NCI-H524 (cell line): ENCODE results near the gene MACROD1.

Experiments
- DNase-seq, 2 experiments: peaks; one replicate each; lab custom pipeline; 2025; lab: John Stamatoyannopoulos, UW

The MACROD1 gene

DNA sequence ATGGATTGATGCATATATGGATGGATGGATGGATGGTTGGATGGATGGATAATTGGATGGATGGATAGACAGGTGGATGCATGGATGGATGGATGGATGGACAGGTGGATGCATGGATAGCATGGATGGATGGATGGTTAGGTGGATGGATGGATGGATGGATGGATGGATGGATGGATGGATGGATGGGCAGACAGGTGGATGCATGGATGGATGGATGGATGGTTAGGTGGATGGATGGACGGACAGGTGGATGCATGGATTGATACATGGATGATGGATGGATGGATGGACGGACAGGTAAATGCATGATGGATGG, 52.5 kb downstream of the MACROD1 start:
- DNase-seq = no peak

DNA sequence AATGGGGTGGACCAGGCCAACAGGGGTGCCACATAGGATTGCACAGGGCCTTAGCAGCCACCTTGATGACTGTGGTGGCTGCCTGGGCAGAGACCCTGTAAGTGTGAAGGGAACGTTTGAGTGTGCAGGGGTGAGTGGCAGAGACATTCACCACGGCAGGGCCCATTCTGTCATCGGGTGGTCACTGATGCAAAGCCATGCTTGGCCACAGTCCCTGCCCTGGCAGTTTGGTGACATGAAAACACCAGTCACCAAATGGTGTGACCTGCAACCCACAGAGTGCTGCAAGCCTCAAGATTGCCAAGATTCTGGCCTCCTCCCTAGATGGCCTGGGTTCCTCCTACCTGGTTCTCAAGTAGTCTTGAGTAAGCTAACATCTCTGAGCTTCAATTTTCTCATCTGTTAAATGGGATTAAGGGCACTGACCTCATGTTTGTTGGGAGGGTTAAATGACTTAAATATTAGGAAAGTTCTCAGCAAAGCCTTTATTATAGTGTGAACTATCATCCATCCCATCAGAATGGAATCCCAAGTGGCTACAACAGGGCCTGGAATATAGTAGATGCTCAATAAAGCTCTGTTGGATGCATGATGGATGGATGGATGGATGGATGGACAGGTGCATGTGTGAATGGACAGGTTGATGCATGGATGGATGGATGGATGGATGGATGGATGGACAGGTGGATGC, 53.0 kb downstream of the MACROD1 start:
- DNase-seq = no peak

DNA sequence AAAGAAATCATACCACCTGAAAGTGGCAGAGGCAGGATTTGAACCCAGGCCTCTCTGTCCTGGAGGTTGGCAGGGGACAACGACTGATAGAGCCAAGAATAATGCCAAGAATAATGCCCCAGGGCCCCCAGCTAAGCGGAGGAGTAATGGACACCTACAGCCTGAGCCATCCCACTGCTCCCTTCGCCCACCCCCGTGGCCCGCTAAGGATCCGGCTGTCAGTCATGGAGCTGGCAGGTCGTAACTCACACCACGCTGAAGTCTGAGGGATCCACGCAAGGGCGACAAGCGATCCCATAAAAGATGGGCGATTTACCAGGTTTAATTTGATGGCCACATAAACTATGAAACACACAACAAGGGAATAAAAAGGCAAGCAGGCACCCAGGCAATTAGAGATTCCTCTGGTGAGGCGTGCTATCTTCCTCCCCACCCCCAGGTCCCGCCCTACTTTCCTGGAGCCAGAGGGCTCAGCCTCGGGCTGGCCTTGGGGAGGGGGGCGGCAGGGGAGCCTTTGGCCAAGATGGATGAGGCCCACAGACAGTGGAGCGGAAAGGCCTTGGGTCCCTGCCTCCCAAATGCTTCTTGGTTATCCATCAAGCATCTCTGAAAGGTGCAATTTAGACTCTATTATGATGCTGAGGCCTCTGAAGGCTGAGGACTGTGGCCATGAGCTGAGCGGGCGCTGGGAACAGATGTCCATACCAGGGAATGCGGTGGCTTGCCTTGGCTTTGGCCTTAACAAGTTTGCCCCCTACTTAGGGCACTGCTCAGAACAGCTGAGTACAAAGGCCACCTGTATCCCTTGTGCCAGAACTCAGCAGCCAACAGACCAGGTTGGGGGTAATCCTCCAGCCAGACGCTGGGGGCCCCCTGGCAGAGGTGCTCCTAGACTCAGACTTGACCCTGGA, 55.2 kb downstream of the MACROD1 start:
- DNase-seq = no peak

DNA sequence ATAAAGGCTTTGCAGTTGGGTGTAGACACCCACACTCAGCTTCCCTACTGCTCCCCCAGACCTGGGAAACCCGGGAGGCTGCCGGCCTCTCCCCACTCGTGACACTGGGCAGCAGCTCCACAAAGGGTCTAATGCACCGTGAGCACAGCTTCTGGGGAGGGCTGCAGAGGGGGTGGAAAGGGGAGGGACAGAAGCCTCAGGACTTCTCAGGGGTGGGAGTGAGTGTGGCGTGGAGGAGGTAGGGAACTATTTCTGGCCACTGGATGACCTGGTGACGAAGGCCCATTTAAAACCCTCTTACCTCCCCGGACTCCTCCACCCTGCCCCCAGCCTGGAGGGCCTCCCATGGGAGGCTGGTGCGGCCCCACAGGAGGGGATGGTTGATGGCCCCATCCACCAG, 56.6 kb downstream of the MACROD1 start:
- no peak for DNase-seq

DNA sequence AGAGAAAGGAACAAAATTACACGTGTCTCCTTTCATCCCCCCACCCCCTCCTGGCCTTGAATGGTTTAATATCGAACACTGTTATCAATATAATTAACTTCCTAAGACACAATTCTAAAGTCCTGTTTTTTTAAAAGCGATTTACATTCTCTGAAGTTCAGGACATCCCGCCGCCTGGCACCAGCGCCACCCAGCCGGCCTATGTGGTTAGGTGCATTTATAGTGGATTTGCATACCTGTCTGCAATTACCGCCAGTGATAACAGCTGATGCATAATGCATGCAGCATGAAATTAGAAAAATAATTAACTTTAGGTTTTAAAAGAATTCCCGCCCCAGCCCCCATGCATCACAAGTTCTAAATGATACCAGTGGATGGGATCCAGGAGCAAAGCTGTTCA, 58.6 kb downstream of the MACROD1 start:
- no peak for DNase-seq

DNA sequence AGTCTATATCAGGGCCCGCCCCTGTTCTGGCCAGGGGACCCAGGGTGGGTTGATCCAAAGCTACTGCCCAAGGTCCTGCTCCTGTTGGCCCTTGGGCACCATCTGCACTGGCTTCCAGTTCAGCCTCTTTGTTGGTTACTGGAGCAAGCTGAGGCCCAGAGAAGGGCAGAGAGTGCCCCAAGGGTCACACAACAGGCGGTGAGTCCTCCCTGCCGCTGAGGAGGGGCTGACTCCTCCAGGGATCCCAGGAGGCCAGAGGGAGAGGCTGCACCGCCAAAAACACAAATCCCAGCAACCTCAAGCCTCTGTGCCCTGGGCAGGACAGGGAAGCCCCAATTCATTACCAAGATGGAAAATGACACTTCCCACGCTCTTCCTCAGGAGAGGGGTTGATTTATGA, 61.3 kb downstream of the MACROD1 start:
- DNase-seq = no peak

DNA sequence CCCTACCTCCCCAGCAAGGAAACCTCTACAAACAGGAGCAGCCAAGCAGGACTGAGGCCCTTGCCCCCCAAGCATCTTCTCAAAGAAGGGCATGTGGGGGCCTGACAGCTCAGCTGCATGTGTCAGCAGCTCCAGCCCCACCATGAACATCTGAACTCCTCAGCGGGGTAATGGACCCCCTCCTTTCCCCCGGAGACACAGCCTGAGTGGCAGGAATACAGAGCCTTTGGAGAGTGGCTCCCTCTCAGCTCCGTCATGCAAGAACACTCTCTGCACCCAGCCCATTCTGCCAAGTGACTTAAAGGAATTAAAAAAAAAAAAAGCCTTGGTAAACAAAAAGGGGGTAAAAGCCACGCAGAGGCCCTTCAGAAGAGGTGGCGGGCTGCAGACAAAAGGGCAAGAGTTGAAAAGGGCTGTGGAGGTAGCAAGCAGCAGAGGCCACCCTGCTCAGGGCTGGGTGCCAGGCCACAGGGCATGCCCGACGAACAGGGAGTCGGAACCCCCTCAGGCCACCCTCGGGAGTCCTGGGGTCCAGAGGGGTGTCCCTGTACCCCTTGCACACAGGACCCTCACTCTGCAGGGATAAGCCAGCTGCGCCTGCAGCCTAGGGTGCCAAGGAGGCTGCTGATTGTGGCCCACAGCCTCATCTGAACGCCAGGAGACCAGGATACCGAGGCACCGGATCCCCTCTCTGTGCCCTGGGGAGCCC, 62.5 kb downstream of the MACROD1 start:
- peak; percentile 20 to 65 for DNase-seq

DNA sequence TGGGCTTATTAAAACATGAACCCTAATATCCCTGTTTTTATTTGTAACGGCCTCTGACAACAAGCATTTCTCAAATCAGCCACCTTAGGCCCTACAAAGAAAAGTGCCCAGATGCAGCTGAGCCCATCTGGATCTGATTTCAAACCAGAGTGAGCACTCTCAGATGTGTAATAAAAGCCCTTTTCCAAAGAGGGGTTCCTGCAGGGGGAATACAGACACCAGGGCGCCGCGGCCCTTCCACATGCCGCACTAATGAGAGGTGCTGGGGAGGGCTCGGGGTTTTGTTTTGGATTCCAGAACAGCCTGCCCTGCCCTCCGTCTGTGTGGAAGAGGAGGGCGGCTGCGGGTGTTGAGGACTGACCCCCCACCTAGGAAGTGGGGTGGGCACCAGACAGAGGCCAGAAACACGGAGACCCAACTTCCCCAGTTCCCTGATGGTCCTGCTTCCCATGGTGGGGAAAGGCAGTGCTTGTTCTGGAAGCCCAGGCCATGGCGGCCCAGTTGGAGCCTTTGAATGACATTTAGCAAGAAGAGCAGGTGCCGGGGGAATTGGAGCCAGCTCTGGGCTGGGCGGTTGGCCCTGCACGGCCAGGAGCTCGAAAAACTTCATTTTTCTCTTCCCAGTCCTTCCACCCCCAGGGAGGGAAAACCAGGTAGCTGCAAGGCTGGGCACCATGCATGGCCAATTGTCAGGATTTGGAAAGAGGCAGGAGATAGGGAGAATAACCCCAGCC, 63.7 kb downstream of the MACROD1 start:
- DNase-seq = peak; percentile 67 to 79

DNA sequence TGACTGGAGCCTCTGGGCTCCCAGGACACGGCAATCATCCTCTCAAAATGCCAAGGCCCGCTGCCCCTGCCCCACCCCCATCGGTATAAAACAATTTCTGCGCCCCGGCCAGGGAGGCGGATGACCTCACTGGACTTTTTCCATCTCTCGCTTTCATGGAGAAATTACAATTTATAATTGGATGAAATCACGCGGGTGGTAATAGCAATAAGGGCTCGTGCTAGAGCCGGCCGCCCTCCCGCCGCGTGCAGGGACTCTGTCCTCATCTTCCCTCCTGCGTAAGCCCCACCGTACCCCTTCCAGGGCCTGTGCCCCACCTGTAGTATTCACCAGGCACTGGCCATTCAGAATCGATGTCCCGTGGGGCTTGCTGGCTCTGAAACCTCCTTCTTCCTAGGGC, 64.5 kb downstream of the MACROD1 start:
- DNase-seq = no peak

DNA sequence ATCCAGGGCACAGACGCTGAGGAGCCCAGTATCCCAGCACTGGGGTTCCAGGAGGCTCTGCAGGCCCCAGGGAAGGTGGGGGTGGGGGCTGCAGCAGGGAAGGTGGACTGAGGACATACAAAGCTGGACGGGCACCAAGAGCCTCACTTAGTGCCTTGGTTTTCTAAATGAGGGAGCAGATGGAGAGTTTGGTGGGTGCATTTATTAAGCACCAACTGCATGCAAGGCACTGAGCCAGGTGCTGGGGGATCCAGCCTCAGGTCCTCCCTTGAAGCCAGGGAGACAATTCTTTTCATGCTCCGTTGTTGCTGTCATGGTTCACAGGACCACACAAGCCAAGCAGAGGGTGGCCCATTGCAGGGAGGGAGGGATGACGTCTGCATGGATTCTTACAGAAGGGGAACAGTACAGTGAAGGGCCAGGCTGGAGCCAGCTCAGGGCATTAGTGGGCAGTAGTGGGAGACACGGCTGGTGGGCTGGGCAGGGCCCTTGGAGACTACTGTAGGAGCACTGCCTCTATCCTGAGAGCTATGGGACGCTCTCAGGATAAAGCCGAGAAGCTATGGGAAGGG, 65.0 kb downstream of the MACROD1 start:
- no peak for DNase-seq

DNA sequence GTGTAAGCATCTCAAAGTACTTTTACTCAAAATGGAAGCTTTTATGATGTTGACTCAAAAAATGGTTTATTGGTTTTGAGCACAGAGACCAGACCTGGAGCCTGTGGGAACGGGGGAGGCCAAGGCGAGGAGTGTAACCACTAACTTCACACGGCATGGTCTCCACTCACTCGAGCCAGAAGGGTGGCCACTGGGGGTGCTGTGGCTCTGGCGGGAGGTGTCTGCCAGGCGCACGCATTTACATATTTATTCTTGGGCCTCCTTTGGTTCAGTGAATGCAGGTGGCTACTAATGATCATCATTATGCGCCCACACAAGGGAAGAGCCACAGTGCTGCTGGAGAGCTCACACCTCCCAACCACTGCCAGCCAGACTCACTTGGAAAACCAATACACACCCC, 65.6 kb downstream of the MACROD1 start:
- no peak for DNase-seq

DNA sequence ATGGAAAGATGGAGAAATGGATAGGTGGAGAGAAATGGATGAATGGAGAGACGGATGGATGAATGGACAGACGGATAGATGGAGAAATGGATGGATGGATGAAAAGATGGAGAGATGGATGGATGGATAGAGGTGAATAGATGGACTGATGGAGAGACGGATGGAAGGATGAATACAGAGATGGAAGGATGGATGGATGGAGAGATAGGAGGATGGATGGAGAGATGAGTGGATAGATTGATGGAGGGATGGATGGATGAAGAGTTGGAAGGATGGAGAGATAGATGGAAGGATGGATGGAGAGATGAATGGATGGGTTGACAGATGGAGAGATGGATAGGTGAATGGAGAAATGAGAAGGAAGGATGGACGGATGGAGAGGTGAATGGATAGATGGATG, 66.5 kb downstream of the MACROD1 start:
- no peak for DNase-seq

DNA sequence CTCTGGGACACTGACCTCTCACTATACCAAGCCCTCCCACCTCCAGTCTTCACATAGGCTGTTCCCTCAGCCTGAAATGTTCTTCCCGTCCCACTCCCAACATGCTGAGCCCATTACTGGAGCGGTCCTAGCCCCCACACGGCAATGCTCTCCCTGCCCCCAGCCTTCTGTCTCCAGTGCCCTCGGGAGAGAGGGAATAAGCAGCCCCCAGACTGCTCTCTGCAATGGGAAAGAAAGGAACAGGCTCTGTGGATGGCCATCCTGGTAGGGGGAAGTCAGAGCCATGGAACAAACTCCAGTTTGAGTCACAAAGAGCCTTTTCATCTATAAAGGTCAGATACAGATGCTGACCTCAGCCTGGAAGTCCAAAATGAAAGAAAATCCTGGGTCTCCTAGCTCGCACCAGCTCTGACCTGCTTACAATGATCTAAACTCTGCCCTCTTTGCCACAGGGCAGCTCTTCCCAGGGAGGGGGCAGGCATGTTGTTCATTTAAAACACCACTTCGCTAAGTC, 67.5 kb downstream of the MACROD1 start:
- DNase-seq = no peak

DNA sequence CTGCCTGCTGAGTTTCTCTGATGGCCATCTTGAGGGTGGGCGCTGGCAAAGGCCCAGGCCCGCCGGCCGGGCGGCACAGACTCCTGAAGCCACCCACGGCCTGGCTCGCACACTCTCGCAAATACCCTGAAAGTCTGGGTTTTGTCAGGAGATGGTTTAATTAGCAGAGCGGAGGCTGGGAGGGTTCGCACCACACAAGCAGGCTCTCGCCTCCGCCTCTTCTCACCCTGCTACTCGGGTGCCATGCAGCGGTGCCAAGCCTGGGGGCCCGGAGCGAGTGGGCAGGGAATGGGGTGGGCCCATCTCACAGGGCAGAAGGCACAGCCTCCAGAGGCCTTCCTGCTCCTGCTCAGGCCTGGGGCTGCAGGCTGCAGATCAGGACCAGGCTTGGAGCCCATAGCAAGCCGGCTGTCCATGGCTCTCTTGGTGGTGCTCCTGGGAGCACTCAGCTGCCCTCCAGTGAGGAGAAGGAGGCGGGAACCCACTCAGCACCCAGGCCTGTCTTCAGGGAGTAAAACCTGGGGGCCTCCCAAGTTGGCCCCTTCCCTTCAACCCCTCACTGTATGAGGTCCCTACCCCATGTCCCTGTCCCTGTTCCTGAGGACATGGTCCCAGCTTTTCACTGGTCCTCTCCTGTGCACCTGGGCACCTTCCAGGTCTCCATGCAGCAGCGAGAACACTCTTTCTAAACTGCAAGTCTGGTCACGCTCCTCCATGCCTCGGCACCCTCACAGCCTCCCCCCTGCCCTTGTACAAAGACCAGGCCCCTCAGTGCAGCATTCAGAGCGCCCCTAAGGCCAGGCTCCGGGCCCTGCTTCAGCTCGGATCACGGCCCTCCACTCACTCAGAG, 68.2 kb downstream of the MACROD1 start:
- no peak for DNase-seq

DNA sequence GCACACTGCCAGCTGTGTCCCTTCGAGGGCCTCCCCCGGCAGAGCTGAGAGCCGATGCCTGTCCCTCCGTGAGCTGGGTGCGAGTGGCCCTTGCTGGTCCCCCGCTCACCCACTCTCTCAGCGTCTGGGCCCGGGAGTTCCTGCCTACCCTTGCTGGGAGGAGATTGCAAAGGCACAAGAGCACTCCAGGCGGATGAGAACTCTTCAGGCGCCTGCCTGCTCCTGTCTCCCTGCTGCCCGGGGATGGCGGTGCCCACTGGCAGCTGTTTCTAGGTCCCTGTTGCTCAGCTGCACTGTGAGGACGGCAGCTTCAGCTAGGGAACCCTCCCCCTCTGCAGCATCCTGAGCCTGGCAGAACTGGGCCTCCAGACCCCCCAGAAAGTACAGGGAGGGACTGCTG, 69.1 kb downstream of the MACROD1 start:
- peak; percentile 20 to 57 for DNase-seq

DNA sequence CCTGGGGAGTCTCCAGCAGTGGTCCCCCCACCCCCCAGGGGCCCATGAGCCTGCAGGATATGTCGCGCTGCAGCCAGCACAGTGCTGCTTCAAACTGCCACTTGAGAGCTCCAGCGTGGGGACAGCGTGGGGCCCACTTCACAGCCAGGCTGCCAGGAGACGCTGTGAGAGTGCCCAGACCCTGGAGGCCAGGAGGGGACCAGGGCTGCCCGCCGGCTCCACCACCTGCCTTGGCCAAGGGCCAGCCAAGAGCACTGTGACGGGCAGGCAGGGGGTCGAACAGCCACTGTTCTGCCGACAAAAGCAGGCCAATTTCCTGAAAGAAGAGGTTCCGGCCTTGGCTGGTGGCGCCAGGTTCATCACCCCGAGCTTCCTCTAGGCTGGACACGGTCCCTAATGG, 70.0 kb downstream of the MACROD1 start:
- DNase-seq = peak in 1 of 2 experiments; percentile 30

DNA sequence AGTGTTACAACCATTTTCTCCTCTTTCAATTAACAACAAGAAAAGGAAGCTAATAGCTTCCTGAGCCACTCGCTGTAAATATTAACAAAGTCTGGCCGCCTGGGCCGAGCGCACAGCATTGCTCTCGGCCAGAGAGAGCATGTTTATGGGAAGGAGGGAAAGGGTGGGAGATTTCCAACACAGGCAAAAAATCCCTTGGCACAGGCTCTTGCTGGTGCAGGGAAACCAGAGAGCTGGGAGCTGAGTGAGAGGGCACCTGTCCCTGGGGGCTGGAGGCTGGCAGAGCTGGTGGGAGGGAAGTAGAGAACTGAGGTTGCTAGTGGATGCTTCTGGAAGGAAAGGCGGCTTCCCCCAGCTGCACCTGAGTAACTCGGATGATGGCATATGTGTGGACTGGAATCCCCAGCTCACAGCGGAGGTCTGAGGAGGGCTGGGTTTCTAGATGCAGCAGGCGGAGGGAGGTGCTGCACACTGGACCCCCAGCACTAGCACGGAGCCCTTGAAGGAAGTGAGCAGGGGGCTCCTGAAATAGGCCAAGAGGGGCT, 70.6 kb downstream of the MACROD1 start:
- DNase-seq = no peak

DNA sequence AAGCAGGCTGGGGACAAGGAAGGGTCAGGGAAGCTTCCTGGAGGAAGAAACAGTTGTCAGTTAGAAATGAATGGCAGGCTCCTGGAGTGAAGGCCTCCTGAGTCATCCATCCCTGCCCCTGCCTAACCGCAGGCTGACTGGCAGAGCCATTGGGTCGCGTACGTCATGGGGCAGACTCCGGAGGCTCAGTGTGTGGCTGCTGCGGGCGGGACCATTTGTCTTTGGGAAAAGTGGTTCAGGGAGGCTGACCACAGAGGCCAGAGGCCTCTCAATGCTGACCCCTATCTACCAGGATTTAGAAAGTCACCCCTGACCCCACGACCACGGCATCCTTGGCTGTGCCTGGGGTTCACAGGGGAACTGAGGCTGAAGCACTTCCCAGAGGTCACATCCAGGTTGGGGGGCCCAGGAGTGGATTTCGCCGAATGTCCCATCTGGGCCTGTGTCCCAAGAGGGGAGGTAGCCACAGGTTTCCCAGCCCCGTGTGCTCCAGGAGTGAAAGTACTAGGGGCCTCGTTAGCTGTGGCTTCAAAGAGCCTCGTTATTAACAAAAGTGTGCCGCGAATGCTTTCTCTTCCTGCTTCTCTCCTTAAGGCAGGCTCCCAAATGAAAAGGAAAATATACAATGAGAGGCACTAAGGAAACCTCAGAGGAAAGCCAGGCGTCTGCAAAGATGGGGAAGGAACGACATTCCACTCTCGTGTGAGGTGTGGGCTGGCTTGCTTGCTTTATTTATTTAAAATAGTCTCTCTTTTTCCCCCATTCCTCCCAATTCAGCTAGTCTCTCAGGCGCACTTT, 71.3 kb downstream of the MACROD1 start:
- no peak for DNase-seq

DNA sequence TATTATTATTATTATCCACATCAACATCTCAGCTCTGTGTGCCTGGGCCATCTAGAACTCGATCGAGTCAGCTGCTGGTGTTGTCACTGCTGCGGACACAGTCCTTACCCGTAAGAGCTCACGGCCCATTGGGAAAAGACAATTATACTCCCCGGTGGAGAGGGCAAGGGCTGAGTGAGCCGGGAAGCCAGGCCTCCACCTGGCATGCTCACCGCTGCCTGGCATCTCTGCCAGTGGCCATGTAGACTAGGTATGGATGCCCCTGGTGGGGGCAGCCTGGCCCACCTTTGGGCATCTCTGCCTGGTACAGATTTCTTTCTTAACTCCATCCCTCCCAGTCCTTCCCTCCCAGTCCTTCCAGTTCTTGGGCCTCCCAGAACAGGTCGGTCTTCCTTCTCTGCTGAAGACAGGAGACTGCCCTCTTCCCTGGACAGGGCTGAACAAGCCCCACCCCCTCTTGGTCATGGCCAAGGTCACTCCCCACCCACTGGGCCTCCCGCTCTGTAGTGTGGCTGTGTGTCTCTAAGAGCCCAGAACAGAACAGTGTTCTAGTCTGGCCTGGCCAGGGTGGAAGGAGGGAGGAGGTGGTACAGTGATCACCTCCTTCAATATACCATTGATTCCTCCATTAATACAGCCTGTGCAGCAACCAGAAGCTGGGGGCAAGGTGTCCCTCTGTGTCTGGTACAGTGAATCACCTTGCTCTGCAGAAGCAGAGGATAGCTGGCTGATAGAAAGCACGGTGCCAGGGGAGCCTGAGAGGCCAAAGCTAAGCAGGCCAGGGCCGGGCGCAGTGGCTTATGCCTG, 72.5 kb downstream of the MACROD1 start:
- DNase-seq = no peak
